Activated T-helper 2 cell treated with anti-CD3 and anti-CD28 coated beads, Interferon-gamma antibody, Interleukin-2, Interleukin-4, amounts not matched to agents 10 μg/mL and 5 μg/mL and 100 μg/mL, durations not matched to agents 14 hours and 24 hours and 36 hours (primary cell): ENCODE measurements around the gene SHMT2. TPM values are rescaled to one million over a fixed set of nuclear protein-coding genes. Genes with fewer than 3 reads are reported as not detected.

Experiments
- DNase-seq: peaks from one replicate; pipeline ENCODE4 v3.0.0; 2021; ENCODE audit warnings: low spot score
- H3K27ac Mint-ChIP-seq: one replicate; pipeline ENCODE4 v1.8.0; 2021; ENCODE audit warnings: mixed read lengths
- H3K27me3 Mint-ChIP-seq: one replicate; pipeline ENCODE4 v1.8.0; 2021; ENCODE audit warnings: low read depth, mixed read lengths
- H3K36me3 Mint-ChIP-seq: one replicate; pipeline ENCODE4 v1.8.0; 2021; ENCODE audit warnings: low read depth, mixed read lengths
- H3K4me1 Mint-ChIP-seq: one replicate; pipeline ENCODE4 v1.8.0; 2021; ENCODE audit warnings: low read depth, mixed read lengths
- H3K4me3 Mint-ChIP-seq: one replicate; pipeline ENCODE4 v1.8.0; 2021; ENCODE audit warnings: low read depth, mild to moderate bottlenecking, moderate library complexity, mixed read lengths
- H3K9me3 Mint-ChIP-seq: one replicate; pipeline ENCODE4 v1.8.0; 2021; ENCODE audit warnings: mixed read lengths
- intact Hi-C: fragments of 100-400 bp; cut with micrococcal nuclease; formaldehyde crosslinking; loops from one replicate; pipeline ENCODE4 v1.15.1; 2023
- total RNA-seq: library from RNA; stranded (reverse); gene quantifications from 2 replicates; pipeline ENCODE4 v1.2.3, GENCODE V29; 2022

The SHMT2 gene
- 295 and 307 TPM in 2 replicates for total RNA-seq

DNA sequence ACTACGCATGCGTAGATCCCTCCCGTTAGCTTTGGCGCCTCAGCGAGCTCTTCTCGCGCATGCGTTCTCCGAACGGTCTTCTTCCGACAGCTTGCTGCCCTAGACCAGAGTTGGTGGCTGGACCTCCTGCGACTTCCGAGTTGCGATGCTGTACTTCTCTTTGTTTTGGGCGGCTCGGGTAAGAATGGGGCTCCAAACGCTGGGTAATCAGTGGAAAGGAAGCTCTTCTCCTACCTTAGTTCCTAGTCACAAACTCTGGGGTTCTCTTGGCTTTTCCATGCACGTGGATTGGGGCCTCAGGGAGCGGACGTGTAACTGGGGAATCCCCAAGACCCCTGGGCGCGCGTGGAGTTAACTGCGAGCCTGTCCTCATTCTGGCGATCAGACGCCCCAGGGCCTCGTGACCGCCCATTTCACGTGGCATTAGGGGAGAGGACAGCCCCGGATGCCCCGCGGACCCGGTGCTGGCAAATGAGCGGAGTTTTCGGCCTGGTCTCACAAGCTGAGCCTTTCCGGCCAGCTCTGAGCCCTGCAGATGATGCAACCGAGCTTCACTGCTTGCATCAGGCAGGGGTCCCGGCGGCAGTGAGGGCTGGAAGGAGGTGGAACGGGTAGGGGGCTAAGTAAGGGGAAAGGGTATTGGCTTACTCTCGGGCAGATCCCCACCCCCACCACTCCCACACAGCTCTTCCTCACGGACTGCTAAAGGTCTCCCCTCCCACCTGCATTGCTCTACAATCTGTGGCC lies at the start of gene SHMT2:
Gene SHMT2, plus strand, starts transcription at position 78 of the 747 bp plus-strand sequence. Its CDS starts 68 bp downstream, at position 146.
- peaks cover 52% of the 10 kb centered on the region for H3K36me3 Mint-ChIP-seq
- intact Hi-C loops, result loop anchor here (1.0 to 5.0 kb wide), 3 partner anchors 7 to 402 kb away; partner anchors contain the start of genes B4GALNT1 and NAB2
- H3K27me3 Mint-ChIP-seq, result peaks cover 13% of the 10 kb centered on the region
- peak within 1 kb of the TSS; percentile 89 for H3K27ac Mint-ChIP-seq
- H3K4me1 Mint-ChIP-seq, result peaks cover 42% of the 10 kb centered on the region
- DNase-seq, result peak; percentile 90
- no peaks in the 10 kb centered on the region for H3K9me3 Mint-ChIP-seq
- H3K4me3 Mint-ChIP-seq, result peak within 1 kb of the TSS; percentile 97

- no peak for DNase-seq
- no peak overlapping the region for H3K27ac Mint-ChIP-seq
- intact Hi-C loops, result loop anchor here (5.0 to 10.0 kb wide), 2 partner anchors 173 to 426 kb away; partner anchors contain the start of genes PRIM1 and ZBTB39
- H3K9me3 Mint-ChIP-seq, result no peaks in the 10 kb centered on the region
- no peaks in the 10 kb centered on the region for H3K27me3 Mint-ChIP-seq
- no peaks in the 10 kb centered on the region for H3K36me3 Mint-ChIP-seq
- H3K4me3 Mint-ChIP-seq, result no peak overlapping the region
- peaks cover 5% of the 10 kb centered on the region for H3K4me1 Mint-ChIP-seq
These were observed 49.1 kb upstream of the SHMT2 start for GRCh38 chr12:57180321-57180989.

GRCh38 chr12:57181072-57181471 lies 48.4 kb upstream of the SHMT2 start:
- Mint-ChIP-seq H3K27me3 (no peaks in the 10 kb centered on the region), H3K36me3 (no peaks in the 10 kb centered on the region), H3K4me1 (peaks cover 5% of the 10 kb centered on the region), H3K4me3 (no peak overlapping the region), H3K9me3 (no peaks in the 10 kb centered on the region), H3K27ac (no peak overlapping the region)
- intact Hi-C loops, result loop anchor here (5.0 to 10.0 kb wide), 2 partner anchors 174 to 426 kb away; partner anchors contain the start of genes PRIM1 and ZBTB39
- DNase-seq, result no peak

GRCh38 chr12:57181561-57182155 lies 47.9 kb upstream of the SHMT2 start:
- Mint-ChIP-seq H3K9me3 (no peaks in the 10 kb centered on the region), H3K27ac (no peak overlapping the region), H3K27me3 (no peaks in the 10 kb centered on the region), H3K4me1 (peaks cover 5% of the 10 kb centered on the region), H3K4me3 (no peak overlapping the region), H3K36me3 (no peaks in the 10 kb centered on the region)
- DNase-seq, result no peak
- intact Hi-C loops, result loop anchor here (2.0 to 10.0 kb wide), 4 partner anchors 57 to 427 kb away; partner anchors contain the start of genes PRIM1 and ZBTB39

DNA sequence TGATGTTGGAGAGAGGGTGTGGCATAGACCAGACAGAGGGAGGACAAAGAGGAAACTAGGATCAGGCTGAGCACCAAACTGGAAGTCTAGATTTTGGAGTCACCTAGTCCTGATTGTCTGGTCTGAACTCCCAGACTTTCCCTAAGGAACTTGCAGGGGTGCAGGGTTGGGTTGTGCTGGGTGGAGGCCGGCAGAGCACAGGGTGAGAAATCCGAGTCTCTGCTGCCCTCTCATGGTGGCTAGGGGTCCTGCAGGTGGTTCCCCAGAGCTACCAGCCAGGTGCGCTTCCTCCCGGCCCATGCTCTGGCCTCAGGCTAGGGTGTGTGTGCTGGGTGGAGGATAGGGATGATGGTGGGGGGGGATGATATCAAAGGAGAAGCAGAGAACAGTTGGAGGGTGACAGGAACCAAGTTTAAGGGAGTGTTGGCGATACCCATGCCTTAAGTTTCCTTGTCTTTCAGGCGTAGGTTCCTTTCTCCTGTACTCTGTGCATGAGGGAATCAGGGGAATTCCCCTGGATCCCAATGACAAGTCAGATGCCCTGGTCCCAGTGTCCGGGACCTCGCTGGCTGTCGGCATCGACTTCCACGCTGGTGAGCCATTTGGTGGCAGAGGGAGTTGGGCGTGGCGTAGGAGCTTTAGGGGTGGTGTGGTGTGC lies 46.5 kb upstream of the SHMT2 start:
- no peak overlapping the region for H3K4me3 Mint-ChIP-seq
- H3K27me3 Mint-ChIP-seq, result no peaks in the 10 kb centered on the region
- peak; percentile 69 for DNase-seq
- H3K9me3 Mint-ChIP-seq, result no peaks in the 10 kb centered on the region
- peaks cover 5% of the 10 kb centered on the region for H3K4me1 Mint-ChIP-seq
- H3K27ac Mint-ChIP-seq, result no peak overlapping the region
- no peaks in the 10 kb centered on the region for H3K36me3 Mint-ChIP-seq
- intact Hi-C loops, result loop anchor here (2.0 to 10.0 kb wide), 4 partner anchors 58 to 428 kb away; partner anchors contain the start of genes PRIM1 and ZBTB39

GRCh38 chr12:57183939-57184725 lies 45.4 kb upstream of the SHMT2 start:
- peaks cover 5% of the 10 kb centered on the region for H3K4me1 Mint-ChIP-seq
- intact Hi-C loops, result loop anchor here (2.0 to 10.0 kb wide), 4 partner anchors 59 to 429 kb away; partner anchors contain the start of genes PRIM1 and ZBTB39
- H3K27ac Mint-ChIP-seq, result no peak overlapping the region
- no peaks in the 10 kb centered on the region for H3K36me3 Mint-ChIP-seq
- no peak for DNase-seq
- no peak overlapping the region for H3K4me3 Mint-ChIP-seq
- H3K9me3 Mint-ChIP-seq, result no peaks in the 10 kb centered on the region
- H3K27me3 Mint-ChIP-seq, result no peaks in the 10 kb centered on the region

GRCh38 chr12:57185403-57185802 lies 44.1 kb upstream of the SHMT2 start:
- Mint-ChIP-seq H3K36me3 (no peaks in the 10 kb centered on the region), H3K27me3 (no peaks in the 10 kb centered on the region), H3K4me1 (peaks cover 5% of the 10 kb centered on the region), H3K9me3 (no peaks in the 10 kb centered on the region), H3K27ac (no peak overlapping the region), H3K4me3 (no peak overlapping the region)
- DNase-seq, result no peak
- intact Hi-C loops, result loop anchor here (10.0 kb wide), 1 partner anchor 431 kb away; the partner anchor contains the start of gene PRIM1

DNA sequence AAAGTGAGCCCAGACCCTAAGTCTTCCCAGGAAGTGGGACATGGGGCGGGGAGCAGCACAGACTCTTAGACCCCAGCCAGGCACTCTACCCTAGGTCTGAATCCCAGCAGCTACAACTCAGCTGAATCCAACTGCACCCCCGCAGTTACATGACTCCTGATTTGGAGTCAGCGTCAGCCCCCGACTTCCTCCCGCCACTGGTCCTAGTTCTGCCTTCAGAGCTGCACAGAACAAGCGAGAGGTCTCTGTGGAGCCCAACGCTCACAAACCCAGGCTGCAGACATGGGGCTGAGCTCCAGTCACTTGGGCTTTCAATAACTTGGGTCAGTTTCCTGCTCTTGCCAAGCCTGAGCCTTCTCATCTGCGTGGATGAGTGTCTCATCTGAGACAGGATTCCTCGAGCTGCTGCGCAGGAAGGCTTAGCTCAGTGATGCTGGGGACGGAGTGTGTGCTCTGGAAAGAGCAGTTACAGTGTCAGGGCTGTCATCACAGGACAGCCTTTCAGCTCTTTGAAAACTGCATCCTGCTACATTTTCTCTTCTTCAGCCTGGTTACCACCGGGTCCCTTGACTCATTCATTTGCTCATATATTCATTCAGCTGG lies 43.5 kb upstream of the SHMT2 start:
- no peaks in the 10 kb centered on the region for H3K36me3 Mint-ChIP-seq
- DNase-seq, result no peak
- intact Hi-C loops, result loop anchor here (10.0 kb wide), 1 partner anchor 431 kb away; the partner anchor contains the start of gene PRIM1
- H3K4me1 Mint-ChIP-seq, result peaks cover 5% of the 10 kb centered on the region
- H3K9me3 Mint-ChIP-seq, result no peaks in the 10 kb centered on the region
- H3K27me3 Mint-ChIP-seq, result no peaks in the 10 kb centered on the region
- no peak overlapping the region for H3K4me3 Mint-ChIP-seq
- no peak overlapping the region for H3K27ac Mint-ChIP-seq

DNA sequence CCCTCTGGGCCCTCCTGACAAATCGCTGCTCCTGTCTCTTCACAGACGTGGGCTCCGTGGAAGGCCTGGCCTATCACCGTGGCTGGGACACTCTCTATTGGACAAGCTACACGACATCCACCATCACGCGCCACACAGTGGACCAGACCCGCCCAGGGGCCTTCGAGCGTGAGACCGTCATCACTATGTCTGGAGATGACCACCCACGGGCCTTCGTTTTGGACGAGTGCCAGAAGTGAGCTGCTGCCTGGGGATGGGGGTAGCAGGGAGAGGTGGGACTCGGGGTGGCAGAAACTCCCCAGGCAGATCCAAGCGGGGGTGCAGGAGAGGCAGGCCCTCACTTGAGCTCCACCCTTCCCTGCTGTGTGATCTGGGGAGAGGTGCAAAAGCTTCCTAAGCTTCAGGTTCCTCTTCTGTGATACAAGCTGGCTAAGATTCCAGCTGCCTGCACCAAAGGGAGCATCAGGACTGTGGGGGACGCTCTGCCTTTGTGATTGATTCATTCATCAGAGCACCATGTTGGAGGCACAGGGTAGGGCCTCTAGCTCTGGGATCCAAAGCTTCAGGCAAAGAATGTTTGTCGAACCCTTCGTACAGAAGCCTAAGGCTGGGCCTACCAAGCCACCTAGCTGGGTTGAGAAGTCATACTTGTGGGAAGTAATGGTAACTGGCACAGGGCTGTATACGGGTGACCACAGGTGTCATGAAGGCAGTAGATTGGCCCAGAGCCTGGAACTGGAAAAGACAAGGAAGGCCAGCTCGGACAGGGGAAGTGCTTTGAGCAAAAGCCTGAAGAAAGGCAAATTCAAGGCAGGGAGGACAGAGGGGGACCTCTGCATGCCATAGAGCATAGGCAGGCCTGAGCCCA lies 42.1 kb upstream of the SHMT2 start:
- Mint-ChIP-seq H3K27ac (no peak overlapping the region), H3K36me3 (no peaks in the 10 kb centered on the region), H3K4me3 (no peak overlapping the region), H3K4me1 (peaks cover 5% of the 10 kb centered on the region), H3K27me3 (no peaks in the 10 kb centered on the region), H3K9me3 (no peaks in the 10 kb centered on the region)
- no peak for DNase-seq
- intact Hi-C loops, result loop anchor here (10.0 kb wide), 1 partner anchor 433 kb away; the partner anchor contains the start of gene PRIM1

GRCh38 chr12:57188090-57188425 lies 41.5 kb upstream of the SHMT2 start:
- DNase-seq, result no peak
- H3K27ac Mint-ChIP-seq, result no peak overlapping the region
- no peaks in the 10 kb centered on the region for H3K27me3 Mint-ChIP-seq
- no peaks in the 10 kb centered on the region for H3K9me3 Mint-ChIP-seq
- H3K4me1 Mint-ChIP-seq, result peaks cover under 1% of the 10 kb centered on the region
- intact Hi-C loops, result loop anchor here (10.0 kb wide), 1 partner anchor 433 kb away; the partner anchor contains the start of gene PRIM1
- H3K36me3 Mint-ChIP-seq, result no peaks in the 10 kb centered on the region
- H3K4me3 Mint-ChIP-seq, result no peak overlapping the region

DNA sequence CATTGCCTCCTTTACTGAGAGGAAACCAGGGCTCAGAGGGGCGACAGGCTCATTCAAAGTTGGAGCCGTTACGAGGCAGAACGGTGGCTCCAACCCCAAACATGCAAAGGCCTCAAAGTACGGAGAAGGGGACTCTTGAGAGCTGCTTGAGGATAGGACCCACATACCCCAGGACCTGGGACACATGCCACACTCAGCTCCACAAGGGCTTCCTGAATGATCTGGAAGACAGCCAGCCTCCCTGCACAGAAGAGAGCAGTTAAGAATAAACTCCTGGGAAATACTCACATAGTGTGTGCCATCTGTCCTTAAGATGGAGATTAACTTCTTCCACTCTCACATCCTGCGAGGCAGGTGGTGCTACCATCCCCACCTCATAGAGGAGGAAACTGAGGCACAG lies 39.5 kb upstream of the SHMT2 start:
- Mint-ChIP-seq H3K4me1 (no peaks in the 10 kb centered on the region), H3K36me3 (no peaks in the 10 kb centered on the region), H3K4me3 (no peak overlapping the region), H3K27me3 (no peaks in the 10 kb centered on the region), H3K9me3 (no peaks in the 10 kb centered on the region), H3K27ac (no peak overlapping the region)
- intact Hi-C loops, result no loop called here
- no peak for DNase-seq
